GM21423 (cell line): ENCODE results near the gene PLA2G1B.

Experiments used
- ATAC-seq: cut with Tn5 transposase; IDR thresholded peaks from one replicate; pipeline ENCODE4 v1.9.1; 2021; ENCODE audit warnings: mild to moderate bottlenecking, moderate library complexity; ENCODE audit not compliant: unreplicated experiment

The PLA2G1B gene

DNA sequence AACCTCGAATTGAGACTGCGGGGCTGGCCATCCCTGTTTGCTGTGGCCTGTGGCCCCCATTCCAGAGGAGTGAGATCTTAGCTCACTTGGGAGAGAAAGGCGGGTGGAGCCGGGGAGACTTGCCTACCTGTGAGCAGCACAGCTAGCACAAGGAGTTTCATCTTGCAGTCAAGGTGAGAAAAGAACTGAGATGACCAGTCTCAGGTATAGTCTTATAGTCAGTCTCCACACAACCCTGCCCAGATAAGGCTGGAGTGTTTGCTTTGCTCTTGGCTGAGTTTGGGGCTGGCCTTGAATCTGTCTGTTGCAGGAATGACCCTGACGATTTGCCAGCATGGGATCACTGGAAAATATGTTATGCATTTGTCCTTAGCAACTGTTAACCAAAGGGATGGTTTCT is at the start of gene PLA2G1B:
Gene PLA2G1B, minus strand, starts transcription at position 187 of the 400 bp plus-strand sequence. Its CDS starts 26 bp downstream, at position 161.
- ATAC-seq: no peak

DNA sequence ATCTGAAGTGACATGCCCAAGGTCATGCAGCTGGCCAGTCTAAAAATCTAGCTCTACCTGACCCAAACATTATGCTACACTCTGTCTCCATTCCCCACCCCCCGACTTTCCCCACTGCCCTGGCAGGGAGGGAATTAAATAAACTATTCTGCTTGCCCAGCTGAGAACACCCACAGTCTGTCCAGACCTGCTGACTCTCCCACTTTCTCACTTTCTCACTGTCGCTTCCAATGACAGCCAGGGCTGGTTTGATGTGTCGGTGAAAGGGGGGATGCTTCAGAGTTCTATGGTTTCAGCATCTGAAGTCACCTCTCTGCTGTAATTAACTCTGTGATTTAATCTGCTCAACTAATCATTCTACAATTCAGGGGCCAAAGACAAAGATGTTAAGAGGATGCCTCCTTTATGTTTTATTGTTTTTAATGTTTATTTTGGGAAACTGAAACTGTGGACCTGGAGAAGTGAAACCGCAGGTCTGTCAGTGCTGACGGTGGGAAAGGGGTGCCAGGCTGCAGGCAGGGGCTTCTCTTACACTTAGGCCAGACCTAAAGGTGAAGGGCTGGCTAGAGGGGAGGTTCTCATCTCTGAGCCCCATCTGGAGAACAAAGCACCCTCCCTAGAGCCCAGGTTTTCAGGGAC is 49.5 kb upstream of the PLA2G1B start:
- no peak for ATAC-seq

DNA sequence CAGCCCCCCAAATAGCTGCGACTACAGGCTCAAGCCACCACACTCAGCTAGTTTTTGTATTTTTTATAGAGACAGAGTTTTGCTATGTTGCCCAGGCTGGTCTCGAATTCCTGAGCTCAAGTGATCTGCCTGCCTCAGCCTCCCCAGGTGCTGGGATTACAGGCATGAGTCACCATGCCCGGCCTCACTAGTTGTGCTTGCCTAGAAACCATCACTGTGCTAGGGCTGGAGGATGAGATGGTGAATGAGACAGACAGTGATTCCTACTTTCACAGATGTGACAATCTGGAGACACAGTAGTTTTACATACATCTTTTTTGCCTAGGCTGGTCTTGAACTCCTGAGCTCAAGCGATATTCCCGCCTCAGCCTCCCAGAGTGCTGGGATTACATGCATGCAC is 48.8 kb upstream of the PLA2G1B start:
- ATAC-seq: no peak

DNA sequence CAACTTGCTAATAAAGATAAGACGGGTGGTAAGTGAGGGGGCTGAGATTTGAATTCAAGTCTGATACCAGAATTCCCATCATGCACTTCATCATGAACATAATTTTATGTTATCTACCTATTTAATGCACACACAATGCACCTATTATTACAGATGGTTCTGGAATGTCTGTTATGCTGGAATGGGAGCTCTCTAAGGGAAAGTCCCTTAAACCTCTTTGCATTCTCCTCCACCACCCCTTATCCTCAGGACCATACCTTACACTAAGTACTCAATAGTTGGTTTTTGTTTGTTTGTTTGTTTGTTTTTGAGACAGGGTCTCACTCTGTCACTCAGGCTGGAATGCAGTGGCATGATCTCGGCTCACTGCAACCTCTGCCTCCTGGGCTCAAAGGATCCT is 48.4 kb upstream of the PLA2G1B start:
- no peak for ATAC-seq

DNA sequence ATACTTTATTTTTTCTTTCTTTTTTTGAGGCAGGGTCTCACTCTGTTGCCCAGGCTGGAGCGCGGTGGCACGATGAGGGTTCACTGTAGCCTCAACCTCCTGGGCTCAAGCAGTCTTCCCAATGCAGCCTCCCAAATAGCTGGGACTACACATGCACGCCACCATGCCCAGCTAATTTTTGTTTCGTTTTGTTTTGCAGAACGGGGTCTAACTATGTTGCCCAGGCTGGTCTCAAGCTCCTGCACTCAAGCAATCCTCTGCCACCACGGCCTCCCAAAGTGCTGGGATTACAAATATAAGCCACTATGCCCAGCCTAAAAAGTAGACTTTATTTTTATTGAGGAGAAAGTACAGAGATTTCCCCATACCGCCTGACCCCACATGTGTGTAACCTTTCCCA is 46.1 kb upstream of the PLA2G1B start:
- no peak for ATAC-seq

DNA sequence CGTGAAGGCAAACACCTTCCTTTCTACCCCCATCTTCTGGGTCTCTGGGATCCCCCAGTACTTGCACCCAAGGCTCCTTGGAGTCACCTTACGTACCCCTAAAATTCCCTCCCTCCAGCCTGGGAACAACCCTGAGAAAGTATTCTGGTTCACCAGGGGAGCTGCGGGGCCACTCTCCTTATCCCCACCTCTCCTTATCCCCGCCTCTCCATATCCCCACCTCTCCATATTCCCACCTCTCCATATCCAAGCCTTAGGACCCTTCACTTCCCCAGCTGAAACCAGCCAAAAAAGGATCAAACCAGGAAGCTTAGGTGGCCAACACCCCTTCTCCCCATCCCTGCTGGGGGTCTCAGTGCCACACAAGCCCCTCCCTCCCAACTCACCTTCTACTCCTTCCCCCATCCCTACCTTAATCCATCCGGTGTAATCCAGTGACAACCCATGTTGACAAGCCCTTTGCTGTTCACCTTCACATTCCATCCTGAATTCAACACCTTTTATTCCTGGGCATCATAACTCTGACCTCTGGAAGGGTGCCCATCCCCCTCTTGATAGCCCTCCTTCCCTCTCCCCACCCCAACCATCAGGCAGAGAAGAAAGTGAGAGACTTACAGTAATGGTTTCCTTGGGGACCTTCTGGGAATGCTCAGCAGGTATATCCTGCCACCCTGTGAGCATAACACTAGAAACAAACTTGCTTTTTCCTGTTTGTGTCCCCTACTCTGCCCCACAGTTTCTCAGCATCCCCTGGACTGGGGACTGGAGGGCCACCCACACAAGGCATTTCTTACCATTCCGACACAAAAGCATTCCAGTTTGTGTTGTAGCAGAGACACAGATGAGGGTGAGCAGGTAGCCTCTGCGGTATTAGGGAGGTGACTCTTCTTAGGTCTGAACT is 43.0 kb upstream of the PLA2G1B start:
- no peak for ATAC-seq

DNA sequence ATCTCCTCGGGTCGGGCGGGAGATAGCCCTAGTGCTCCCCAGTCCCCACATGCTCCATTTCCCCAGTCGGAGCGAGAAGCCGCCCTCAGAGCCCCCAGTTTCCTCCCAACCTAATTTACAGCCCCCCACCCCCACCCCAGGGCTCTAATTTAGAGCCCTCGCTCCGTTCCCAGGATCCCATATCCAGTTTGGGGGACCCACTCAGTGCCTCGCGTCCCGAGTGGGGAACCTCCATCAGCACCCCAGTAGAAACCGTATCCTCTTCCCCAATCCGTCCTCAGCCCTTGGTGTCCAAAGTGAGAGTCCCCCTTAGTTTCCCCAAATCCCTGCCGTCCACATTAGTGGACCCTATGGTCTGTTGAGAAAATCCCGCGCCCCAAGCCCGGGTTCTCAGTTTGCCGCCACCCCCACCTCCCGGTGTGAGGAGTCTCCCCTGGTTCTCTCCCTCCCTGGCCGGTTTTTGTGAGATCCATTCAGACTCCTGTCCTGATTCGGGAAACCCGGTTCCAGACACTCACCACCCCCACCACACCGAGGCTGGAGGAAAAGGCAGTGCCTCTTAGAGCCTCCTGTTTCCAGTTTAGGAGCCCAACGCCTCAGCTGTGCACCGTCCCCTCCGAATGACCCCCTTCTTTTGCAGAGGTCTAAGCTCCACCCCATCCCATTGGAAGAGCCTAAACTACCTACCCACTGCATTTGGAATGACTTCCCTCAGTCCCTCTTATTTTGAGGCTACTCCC is 42.2 kb upstream of the PLA2G1B start:
- ATAC-seq: no peak

DNA sequence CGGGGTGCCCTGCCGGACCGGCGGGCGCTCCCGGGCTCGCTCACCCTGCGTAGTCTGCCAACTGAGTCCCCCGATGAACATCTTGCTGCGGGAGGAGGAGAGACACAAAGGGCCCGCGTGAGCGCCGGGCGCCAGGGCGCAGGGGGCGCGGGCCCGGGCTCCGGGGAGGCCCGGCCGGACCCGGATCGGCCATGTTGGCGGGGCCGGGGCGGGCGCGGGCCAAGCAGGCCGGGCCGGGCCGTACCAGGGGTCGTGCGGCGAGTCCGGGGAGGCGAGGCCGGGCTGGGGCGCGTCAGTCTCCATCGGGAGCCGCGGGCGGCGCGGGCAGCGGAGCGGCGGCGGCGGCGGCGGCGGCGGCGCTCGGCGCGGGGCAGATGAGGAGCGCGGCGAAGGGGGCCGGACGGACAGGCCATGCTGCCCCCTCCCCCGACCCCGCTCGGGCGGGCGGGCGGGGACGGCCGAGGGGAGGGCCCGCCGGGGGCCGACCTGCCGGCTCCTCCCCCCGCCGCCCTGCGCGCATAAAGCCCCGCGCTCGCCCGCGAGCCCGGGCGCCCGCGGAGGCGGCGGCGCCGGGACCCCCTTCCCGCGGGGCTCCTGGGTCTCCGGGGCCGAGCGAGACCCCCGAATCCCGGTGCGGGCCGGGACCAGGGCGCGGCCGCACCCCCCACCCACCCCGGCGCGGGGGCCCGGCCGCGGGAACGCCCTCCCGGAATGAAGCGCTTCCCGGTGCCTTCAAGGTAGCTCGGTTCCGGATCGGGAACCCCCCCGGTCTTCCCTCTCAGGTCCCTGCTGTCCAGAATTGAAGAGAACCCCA is 41.4 kb upstream of the PLA2G1B start, which contains the start of gene MSI1:
Gene MSI1, minus strand, starts transcription at position 376 of the 814 bp plus-strand sequence. Its CDS starts 73 bp downstream, at position 303.
- no peak for ATAC-seq

DNA sequence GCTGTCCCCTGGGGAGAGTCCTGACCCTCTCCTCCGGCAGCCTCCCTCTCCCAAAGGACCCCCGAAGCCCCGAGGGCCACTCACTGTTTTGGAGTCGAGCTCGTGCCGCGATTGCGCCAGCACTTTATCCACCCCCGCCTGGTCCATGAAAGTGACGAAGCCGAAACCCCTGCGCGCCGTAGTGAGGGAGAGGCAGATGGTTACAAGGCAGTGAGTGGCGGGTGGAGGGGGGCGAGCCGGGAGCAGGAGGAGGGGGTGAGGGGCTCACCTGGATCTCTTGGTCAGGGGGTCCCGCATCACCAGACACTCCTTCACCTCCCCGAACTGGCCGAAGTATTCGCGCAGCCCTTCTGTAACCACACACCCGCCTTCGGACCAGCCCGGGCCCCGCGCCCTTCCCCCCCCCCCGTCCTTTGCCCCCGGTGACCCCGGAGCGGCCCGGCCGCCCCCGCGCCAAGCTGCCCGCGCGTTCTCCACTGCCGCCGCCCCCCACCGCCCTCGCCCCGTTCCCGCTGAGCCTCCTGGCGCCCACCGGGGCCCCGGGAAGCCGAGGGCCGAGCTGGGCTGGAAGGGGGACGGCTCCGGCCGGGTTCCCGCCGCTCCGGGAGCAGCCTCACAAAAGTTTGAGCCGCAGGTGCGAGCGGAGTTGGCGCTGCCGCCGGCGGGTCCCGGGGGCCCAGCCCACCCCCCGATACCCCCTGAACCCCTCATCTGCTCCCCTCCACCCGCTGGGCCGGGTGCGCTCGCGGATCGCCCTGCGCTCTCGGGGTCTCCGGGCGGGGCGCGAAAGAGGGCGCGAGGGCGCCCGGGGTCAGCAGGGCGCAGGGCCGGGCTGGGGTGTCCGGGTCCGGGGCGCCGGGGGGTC is 40.6 kb upstream of the PLA2G1B start:
- no peak for ATAC-seq

DNA sequence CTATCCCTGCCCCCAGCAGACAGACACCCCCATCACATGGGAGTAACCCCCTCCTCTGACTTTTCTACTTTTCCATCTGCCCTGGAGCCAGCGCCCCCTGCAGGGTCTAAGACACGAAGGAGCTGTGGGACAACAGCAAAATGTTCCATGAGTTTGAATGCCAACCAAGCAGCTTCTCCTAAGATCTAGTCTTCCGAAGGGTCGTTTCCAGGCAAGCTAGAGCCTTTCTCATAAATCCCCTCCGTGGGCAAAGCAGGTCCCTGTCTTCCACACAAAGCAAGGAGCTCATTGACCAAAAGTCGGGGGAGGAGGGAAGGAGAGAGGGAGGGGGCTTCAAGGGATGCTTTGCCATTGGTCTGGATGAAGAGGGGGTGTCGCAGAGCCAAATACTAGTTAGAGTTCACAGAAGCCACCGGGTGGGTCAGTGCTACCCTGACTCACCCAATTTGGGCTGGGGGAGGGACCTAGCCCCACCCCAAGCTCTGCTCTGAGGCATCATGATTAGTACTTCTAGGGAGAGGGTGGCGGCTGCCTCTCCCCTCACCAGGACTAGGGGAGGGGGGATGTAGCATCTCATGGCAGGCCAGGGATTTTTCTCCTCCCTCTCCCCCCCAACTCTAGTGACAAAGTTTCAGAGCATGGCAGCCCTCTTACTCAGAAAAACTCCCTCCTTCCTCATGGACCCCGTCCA is 39.8 kb upstream of the PLA2G1B start:
- ATAC-seq: no peak

DNA sequence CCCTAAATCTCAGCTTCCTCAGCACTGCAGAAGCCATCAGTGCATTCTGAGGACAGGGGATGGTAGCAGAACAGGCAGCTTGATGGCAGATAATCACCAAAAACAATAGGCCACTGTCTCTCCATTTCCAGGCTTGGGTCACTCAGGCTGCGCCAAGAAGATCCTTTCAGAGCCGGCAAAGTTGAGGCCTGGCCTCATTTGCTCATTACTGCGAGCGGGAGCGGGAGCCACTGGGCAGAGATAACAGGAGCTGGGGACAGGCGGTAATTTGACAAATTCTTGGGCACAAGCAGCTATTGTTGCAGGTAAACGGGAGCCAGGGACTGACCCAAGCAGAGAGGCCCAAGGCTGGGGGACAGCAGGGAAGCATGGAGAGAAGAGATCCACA is 39.3 kb upstream of the PLA2G1B start:
- no peak for ATAC-seq

DNA sequence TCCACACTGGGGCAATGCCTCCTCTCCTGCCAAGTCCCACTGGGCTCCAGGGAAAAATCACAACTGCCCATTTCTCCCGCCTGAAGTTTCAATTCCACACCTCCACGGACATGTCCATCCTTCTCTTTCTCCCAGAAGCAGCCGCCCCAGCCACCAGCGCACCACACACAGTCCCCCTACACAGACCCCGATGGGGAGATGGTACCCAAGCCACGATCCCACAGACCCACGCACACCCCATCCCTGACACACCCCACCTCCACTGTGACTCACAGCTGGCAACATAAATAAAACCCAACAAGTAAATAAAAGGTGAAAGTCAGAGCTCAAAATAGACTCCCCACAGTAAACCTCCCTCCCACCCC is 38.7 kb upstream of the PLA2G1B start:
- ATAC-seq: no peak

DNA sequence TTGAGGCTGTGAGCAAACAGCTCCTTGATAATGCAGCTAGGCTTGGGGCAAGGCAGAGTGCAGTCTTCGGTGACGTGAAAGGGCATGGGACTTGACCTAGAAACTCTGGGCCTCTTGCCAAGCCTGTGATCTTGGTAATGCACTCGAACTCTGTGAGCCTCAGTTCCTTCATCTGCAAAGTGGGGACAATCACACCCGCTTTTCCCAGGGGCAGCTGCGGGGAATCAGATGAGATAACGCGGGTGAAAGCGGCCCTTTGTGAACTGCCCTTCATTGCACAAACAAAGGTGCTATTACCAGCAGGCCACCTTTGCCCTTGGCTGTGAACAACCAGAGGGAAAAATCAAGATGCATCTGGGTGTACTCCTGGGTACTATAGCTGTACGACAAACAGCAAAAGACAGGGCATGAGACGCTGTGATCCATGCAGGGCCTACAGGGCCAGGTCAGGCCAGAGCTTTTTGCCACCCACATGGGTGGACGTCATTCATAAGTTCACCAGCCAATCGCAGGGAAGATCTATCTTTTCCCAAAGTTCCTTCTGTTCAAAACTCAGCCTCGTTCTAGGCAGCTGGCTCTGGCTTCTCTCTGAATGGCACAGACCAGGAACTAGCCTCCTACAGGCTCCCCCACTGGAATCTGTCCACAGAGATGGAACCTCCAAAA is 38.2 kb upstream of the PLA2G1B start:
- ATAC-seq: no peak

DNA sequence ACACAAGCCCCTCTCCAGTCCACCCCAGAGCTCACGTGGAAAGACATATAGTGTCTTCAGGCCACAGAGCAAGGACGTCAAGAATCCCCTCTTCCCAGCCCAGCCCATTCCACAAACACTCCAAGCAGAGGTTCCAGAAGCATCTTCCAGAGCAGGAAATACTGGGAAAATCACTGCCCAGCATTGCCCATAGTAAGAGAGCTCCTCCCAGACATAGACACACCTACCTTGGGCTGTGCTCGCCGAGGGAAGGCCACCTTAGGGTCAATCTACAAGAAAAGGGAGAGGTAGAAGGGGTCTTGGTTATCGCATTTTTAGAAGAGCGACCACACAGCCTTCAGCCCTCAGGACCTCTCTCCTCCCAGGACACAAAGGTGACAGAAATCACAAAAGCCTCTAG is 36.9 kb upstream of the PLA2G1B start:
- ATAC-seq: no peak

DNA sequence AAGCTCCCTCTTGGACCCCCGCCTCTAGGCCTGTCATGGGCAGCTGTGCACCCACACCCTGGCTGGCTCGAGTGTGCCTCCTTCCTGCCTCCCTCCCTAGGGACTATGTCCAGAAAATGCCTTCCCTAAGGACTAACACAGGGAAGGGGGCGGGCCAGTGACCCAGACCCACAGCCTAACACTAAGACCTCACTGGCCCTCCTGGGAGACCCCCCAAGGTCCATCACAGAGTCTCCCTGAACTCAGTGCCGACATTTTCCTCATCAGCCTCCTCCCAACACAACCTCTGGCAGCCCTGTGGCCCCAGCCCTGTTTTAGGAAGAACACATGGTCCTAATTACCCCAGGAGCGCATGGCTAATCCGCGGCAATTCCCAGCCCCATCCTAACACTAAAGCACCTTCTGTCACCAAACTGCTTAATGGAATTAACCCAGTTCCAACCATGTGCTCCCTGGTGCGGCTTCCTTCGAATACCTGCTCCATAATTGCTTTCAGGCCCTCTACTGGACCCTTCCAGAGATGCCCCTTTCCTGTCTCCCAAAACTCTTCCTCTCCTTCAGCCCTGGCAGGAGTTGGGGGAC is 35.8 kb upstream of the PLA2G1B start:
- no peak for ATAC-seq

DNA sequence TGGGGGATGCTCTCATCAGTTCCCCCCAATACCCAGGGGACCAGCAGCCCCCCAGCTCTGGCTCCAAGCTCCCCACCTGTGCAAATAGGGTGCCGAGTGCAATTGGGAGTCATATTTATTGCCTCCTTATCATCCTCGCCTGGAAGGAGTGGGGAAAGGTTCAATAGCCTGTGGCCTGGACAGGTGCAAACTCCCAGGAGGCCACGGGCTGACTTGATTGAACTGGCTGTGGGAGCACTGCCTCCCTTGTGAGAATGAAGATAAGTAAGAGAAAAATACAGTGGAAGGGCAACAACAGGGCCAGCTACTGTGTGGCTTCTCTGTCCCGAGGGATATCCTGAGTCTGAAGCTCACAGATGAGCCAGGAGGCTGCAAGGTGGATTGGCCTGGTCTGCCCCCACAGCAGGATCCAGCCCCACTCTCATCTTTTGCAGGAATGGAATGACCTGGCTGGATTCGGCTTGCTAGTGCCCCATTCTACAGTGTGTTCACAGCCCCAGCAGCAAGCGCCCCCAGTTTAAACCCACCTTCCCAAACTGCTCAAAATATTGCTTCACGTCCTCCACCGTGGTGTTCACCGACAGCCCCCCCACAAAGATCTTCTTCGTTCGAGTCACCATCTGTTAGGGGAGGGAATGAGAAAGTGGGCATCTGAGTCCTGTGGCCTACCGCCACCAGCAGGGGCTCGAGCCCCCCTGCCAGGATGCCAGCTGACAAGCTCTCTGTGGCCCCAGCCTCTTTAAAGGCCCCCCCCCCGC is 35.1 kb upstream of the PLA2G1B start:
- ATAC-seq: no peak

DNA sequence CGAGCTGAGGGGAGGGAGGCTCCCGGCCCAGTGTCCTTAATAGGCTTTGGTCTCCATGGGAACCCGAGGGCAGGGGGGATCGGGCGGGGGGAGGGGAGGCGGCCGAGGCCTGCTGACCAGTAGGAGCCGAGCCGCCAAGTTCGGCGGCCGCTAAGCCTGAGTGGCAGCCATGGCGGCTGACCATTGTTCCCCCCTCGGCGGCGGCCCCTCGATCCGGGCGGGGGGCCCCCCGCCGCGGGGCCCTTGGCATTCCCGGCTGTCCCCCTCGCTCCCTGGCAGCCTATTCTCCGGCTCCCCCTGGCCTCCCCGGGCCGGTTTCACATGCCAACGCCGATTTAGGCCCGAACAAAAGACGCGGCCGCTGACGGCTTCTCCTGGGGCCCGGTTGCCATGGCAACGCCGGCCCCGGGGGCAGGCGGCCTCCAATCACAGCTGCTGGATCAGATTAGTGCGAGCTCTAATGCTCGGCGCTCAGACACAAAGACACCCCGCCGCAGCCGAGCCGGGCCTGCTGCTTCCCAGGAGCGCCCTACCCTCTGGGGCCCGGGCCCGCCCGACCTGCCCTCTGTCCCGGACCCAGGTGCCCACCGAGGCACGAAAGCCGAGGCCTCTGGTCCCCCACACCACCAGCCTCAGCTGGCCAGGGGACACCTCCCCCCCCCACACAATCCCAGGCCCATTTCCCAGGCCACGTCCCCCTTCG is 34.1 kb upstream of the PLA2G1B start:
- ATAC-seq: no peak
